ENCODE data around the gene MVB12B. TPM values are rescaled to one million over a fixed set of nuclear protein-coding genes. Genes with fewer than 3 reads are reported as not detected.

MVB12B gene
- total RNA-seq, 1 donor from 2014 or later = 0.26 TPM

DNA sequence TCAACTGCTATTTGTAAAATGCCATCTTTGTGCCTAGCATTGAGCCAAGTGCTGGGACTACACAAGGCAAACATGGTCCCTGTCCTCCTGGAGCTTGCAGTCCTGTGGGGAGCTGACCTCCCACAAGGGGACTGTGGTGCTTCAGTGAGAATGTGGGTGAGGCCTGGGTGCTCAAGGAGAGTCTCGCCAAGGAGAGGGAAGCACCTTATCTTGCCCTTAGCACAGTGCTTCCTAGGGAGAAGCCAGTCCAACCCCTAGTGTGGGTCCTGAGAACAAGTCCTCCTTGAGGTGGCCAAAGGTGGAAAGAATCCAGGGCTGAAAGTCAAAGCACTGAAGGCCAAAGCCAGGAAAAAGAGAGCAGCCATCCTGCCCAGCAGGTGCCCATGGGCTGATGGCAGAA lies 31.1 kb upstream of the MVB12B start:
- no peaks in the 10 kb centered on the region for H3K36me3 ChIP-seq (ENCODE audit: control insufficient read depth, insufficient read depth, low read length)
- DNase-seq (ENCODE audit: low read depth) (no peak), FAIRE-seq (peak; percentile 81)
- peaks cover 5% of the 10 kb centered on the region for H3K27me3 ChIP-seq (ENCODE audit: control insufficient read depth, insufficient read depth, low read length)
- H3K4me3 ChIP-seq (ENCODE audit: low read depth, low read length) = no peak overlapping the region
- TF ChIP-seq, protein P1, sequence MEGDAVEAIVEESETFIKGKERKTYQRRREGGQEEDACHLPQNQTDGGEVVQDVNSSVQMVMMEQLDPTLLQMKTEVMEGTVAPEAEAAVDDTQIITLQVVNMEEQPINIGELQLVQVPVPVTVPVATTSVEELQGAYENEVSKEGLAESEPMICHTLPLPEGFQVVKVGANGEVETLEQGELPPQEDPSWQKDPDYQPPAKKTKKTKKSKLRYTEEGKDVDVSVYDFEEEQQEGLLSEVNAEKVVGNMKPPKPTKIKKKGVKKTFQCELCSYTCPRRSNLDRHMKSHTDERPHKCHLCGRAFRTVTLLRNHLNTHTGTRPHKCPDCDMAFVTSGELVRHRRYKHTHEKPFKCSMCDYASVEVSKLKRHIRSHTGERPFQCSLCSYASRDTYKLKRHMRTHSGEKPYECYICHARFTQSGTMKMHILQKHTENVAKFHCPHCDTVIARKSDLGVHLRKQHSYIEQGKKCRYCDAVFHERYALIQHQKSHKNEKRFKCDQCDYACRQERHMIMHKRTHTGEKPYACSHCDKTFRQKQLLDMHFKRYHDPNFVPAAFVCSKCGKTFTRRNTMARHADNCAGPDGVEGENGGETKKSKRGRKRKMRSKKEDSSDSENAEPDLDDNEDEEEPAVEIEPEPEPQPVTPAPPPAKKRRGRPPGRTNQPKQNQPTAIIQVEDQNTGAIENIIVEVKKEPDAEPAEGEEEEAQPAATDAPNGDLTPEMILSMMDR (IDR thresholded peaks at IDR 0.05; ENCODE audit: insufficient read depth, low read length, severe bottlenecking) = no peak

DNA sequence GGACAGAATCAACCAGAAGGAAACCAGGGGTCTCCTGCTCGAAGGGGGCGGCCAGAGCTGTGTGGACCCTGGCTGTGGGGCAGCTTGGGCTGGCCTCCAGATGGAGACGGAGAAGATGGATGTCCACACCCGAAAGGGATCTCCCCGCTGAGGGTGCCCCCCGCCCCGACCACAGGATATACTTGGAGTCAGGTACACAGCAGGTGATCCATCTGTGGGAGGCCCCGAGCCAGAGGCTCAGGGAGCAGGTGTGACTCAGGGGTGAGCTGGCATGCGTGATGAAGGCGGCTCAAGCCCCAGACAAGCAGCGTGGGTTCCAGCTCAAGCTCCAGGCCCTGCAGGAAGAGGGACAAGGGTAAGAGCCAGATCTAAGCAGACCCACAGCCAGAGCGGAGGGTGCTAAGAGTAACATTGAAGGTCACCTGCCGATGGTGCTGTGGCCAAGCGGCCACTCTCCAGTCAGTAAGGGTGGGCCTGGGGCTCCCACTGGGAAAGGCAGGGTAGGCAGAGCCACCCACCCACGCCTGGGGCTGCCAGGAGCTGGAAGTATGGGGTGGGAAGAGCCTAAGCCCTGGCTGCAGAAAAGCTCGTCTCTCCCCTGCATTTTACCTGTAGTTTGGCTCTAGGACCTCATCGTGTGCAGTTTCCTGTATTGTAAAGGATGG lies 30.6 kb upstream of the MVB12B start:
- FAIRE-seq (no peak), DNase-seq (ENCODE audit: low read depth) (peak; percentile 73)
- H3K4me3 ChIP-seq (ENCODE audit: low read depth, low read length) = no peak overlapping the region
- peaks cover 5% of the 10 kb centered on the region for H3K27me3 ChIP-seq (ENCODE audit: control insufficient read depth, insufficient read depth, low read length)
- TF ChIP-seq, protein P1 (IDR thresholded peaks at IDR 0.05; ENCODE audit: insufficient read depth, low read length, severe bottlenecking) = no peak
- no peaks in the 10 kb centered on the region for H3K36me3 ChIP-seq (ENCODE audit: control insufficient read depth, insufficient read depth, low read length)

DNA sequence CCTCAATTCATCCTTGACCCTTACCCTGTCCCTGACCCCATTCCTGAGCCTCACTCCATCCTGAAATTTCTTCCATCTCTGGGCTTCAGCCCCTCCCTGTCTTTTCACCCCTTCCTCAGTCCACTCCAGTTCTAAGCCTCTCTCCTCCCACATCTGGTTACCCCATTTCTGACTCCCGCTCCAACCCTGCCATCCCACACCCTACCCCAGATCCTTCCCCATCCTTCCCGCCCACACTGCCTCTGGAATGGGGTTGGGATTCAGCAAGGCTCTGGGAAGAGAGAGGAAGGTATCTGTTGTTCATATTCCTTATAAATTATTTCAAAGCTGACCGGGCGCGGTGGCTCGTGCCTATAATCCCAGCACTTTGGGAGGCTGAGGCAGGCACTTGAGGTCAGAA lies 29.9 kb upstream of the MVB12B start:
- H3K36me3 ChIP-seq (ENCODE audit: control insufficient read depth, insufficient read depth, low read length) = no peaks in the 10 kb centered on the region
- TF ChIP-seq, protein P1 (IDR thresholded peaks at IDR 0.05; ENCODE audit: insufficient read depth, low read length, severe bottlenecking) = no peak
- H3K27me3 ChIP-seq (ENCODE audit: control insufficient read depth, insufficient read depth, low read length) = peaks cover 5% of the 10 kb centered on the region
- no peak for DNase-seq (ENCODE audit: low read depth)
- peak; percentile 66 for FAIRE-seq
- H3K4me3 ChIP-seq (ENCODE audit: low read depth, low read length) = no peak overlapping the region

DNA sequence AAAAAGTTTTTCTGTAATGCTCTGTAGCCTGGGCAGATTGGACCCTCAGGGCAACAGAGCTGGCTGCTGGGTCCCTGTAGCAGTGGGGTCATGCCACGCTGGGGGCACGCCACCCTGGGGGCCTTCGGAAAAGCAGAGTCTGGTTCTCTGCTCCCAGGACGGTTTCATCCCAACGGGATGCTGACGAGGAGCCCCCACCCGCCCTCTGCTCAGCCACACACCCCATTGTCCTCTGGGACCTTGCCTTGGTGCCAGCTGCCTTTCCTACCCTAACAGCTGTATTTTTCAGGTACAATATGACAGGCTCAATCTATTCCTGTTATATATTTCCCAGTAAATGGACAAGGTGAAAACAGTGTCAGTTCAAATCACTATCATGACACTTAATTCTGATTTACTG lies 29.0 kb upstream of the MVB12B start:
- Histone ChIP-seq H3K4me3 (ENCODE audit: low read depth, low read length) (no peak overlapping the region), H3K27me3 (ENCODE audit: control insufficient read depth, insufficient read depth, low read length) (peaks cover 4% of the 10 kb centered on the region), H3K36me3 (ENCODE audit: control insufficient read depth, insufficient read depth, low read length) (no peaks in the 10 kb centered on the region)
- FAIRE-seq (no peak), DNase-seq (ENCODE audit: low read depth) (no peak)
- TF ChIP-seq, protein P1 (IDR thresholded peaks at IDR 0.05; ENCODE audit: insufficient read depth, low read length, severe bottlenecking) = no peak

DNA sequence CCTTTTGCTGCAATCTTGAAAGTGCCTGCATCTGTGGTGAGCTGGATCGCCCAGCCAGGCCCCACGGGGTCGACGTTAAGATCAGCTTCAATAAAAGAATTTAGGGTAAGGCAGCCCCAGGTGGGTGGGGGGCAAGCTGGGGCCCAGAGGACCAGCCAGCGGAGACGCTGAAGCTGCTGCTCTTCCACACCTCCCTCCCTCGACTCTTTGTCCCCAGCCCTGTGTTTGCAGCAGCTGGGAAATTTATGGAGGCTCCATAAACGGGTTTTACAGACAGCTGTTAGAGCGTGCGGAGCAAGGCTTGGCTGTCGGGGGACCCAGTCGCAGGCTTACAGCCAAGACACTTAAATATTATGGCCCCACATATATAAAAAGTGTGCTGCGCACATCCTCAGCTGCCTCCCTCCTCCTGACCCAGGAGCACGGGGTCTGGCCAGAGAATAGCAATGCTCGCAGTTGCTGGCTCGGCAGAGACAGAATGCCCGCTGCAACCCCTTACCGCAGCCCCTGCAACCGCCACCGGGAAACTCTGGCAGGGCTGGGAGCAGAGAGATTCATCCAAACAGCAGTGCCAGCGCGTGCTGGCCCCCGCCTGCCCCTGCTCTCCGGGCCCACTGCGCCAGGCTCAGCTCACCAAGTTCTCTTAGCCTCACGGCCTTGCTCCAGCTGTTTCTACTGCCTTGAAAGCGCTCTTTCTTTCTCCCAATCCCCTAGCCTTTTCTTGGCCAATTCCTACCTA lies 28.4 kb upstream of the MVB12B start:
- DNase-seq (ENCODE audit: low read depth) (no peak), FAIRE-seq (no peak)
- TF ChIP-seq, protein P1 (IDR thresholded peaks at IDR 0.05; ENCODE audit: insufficient read depth, low read length, severe bottlenecking) = no peak
- no peak overlapping the region for H3K4me3 ChIP-seq (ENCODE audit: low read depth, low read length)
- H3K36me3 ChIP-seq (ENCODE audit: control insufficient read depth, insufficient read depth, low read length) = no peaks in the 10 kb centered on the region
- peaks cover 2% of the 10 kb centered on the region for H3K27me3 ChIP-seq (ENCODE audit: control insufficient read depth, insufficient read depth, low read length)

Measured in bronchial epithelial cell (primary cell).